T-cell (primary cell): ENCODE measurements around the gene ASIC1. TPM values are rescaled to one million over a fixed set of nuclear protein-coding genes. Genes with fewer than 3 reads are reported as not detected.
"Not testable (repeated sequence)": the region's sequence is repeated elsewhere in the genome, so short reads cannot be mapped to it uniquely, and the experiment has no call there.

ENCODE experiments used
- ATAC-seq, 4 experiments: fragments of 200-7000 bp in 3 of 4; fragments of 150-1000 bp in 1 of 4; cut with Tn5 transposase; replicated peaks in 1 of 4; 1 replicate in 3 of 4; 2 replicates in 1 of 4; pipeline ENCODE4 v1.10.0; 2021; ENCODE audit warnings: moderate library complexity in 3 of 4, mild to moderate bottlenecking in 2 of 4, moderate number of reproducible peaks in 1 of 4
- CTCF ChIA-PET, 2 donors: fragments of 300-600 bp; sonication (Branson Sonifier 250); formaldehyde crosslinking; loops; one replicate each; lab custom pipeline; 2022; ENCODE audit warnings: antibody characterized with exemption in 2 of 2; lab: Charles Lee
- POLR2A ChIA-PET, 2 donors: fragments of 300-600 bp; sonication (Branson Sonifier 250); formaldehyde crosslinking; loops; one replicate each; lab custom pipeline; 2022; ENCODE audit warnings: antibody characterized with exemption in 2 of 2; lab: Charles Lee
- DNase-seq, 35 experiments: peaks; one replicate each; pipeline versions ENCODE4 v3.0.0 to v3.0.0-alpha.2; 2013 to 2023
- H3K27ac ChIP-seq: one replicate; pipeline ENCODE4 v1.5.1; 2013; ENCODE audit warnings: low read length
- H3K27me3 ChIP-seq, 2 experiments: replicated peaks in 1 of 2; 1 replicate in 1 of 2; 2 replicates in 1 of 2; pipeline versions ENCODE4 v1.6.1 to v1.7.0; 2013; ENCODE audit warnings: low read length in 1 of 2, mixed read lengths in 1 of 2; ENCODE audit not compliant: control insufficient read depth in 2 of 2, insufficient read depth in 2 of 2; ENCODE audit errors: extremely low read depth in 1 of 2
- H3K36me3 ChIP-seq, 2 donors: 1 replicate in 1 of 2; 2 replicates in 1 of 2; pipeline versions ENCODE4 v1.6.1 to v1.7.0; 2013; ENCODE audit warnings: low read length in 1 of 2; ENCODE audit not compliant: control insufficient read depth in 2 of 2, insufficient read depth in 1 of 2; ENCODE audit errors: extremely low read depth in 1 of 2
- H3K4me1 ChIP-seq, 2 experiments: 1 replicate in 1 of 2; 2 replicates in 1 of 2; pipeline versions ENCODE4 v1.6.1 to v1.7.0; 2013; ENCODE audit warnings: low read length in 2 of 2, mixed read lengths in 1 of 2; ENCODE audit not compliant: insufficient read depth in 2 of 2, control insufficient read depth in 1 of 2; ENCODE audit errors: extremely low read depth in 1 of 2
- H3K4me3 ChIP-seq, 2 donors: 1 replicate in 1 of 2; 2 replicates in 1 of 2; pipeline versions ENCODE4 v1.5.1 to v1.7.0; 2013; ENCODE audit warnings: mild to moderate bottlenecking in 2 of 2, low read length in 1 of 2, moderate library complexity in 1 of 2; ENCODE audit not compliant: control insufficient read depth in 1 of 2; ENCODE audit errors: extremely low read depth in 1 of 2
- H3K9me3 ChIP-seq: 2 replicates; pipeline ENCODE4 v1.7.0; 2013
- H3K27ac Mint-ChIP-seq, 2 donors: one replicate each; pipeline ENCODE4 v1.8.0; 2020 to 2021; ENCODE audit warnings: mild to moderate bottlenecking in 2 of 2, mixed read lengths in 2 of 2
- H3K27me3 Mint-ChIP-seq, 2 donors: one replicate each; pipeline ENCODE4 v1.8.0; 2021 to 2022; ENCODE audit warnings: mixed read lengths in 2 of 2
- H3K36me3 Mint-ChIP-seq: one replicate; pipeline ENCODE4 v1.8.0; 2021; ENCODE audit warnings: mixed read lengths
- H3K4me1 Mint-ChIP-seq, 3 donors: one replicate each; pipeline ENCODE4 v1.8.0; 2020 to 2022; ENCODE audit warnings: mixed read lengths in 3 of 3, mild to moderate bottlenecking in 1 of 3
- H3K4me3 Mint-ChIP-seq, 3 donors: one replicate each; pipeline ENCODE4 v1.8.0; 2020 to 2022; ENCODE audit warnings: mild to moderate bottlenecking in 3 of 3, mixed read lengths in 3 of 3, moderate library complexity in 3 of 3
- H3K9me3 Mint-ChIP-seq, 3 donors: one replicate each; pipeline ENCODE4 v1.8.0; 2020 to 2022; ENCODE audit warnings: mixed read lengths in 3 of 3
- WGBS: methylation state at CpG from one replicate; pipeline ENCODE4 v1.1.5; 2013; ENCODE audit warnings: missing lambda C conversion rate; ENCODE audit not compliant: insufficient coverage; 5-methylcytosine and 5-hydroxymethylcytosine counted together
- total RNA-seq, 35 experiments: library from RNA in 6 of 35; stranded (reverse) in 6 of 35; fragments of 120-200 nt in 1 of 35; gene quantifications; one replicate each; pipeline versions ENCODE4 v1.2.1 to v1.2.4 and lab custom pipeline; 2013 to 2026

Gene ASIC1
- total RNA-seq, 5 donors from 2014 or later (not counting 1 experiment from before 2014, with no cell fraction given): 1.6 to 9.1 (median 5.1) TPM

- WGBS: 0% methylated on average over 11 of the region's 16 CpGs
- CTCF ChIA-PET: interaction anchor here (0.6 to 1.9 kb wide), 6 partner anchors 31 to 246 kb away, joined by 3 to 7 read pairs (median 5); partner anchors contain the start of gene COX14 (in 1 of the 2)
Measured at GRCh38 chr12:50024805-50025186, 32.6 kb upstream of the ASIC1 start.

GRCh38 chr12:50025187-50026059 lies 32.0 kb upstream of the ASIC1 start, which contains the start of gene RACGAP1:
RACGAP1 (minus strand) TSS chr12:50025494; CDS start chr12:50016715, 8,779 bp downstream.
- peak within 1 kb of the TSS; percentile 96 to 99 (median 98) for H3K4me3 Mint-ChIP-seq
- WGBS: under 1% methylated on average over 44 of the region's 47 CpGs
- Histone ChIP-seq H3K9me3 (no peaks in the 10 kb centered on the region), H3K4me1 (peaks cover 5 to 10% of the 10 kb centered on the region in 2 experiments), H3K36me3 (no peaks in the 10 kb centered on the region), H3K4me3 (peak within 1 kb of the TSS; percentile 65 to 78), H3K27ac (peak within 1 kb of the TSS; percentile 52), H3K27me3 (peaks cover 0 to 4% of the 10 kb centered on the region in 2 experiments)
- CTCF ChIA-PET: interaction anchor here (0.5 to 1.9 kb wide), 10 partner anchors 11 to 246 kb away, joined by 3 to 7 read pairs (median 5); partner anchors contain the start of gene COX14 (in 1 of the 2)
- no peaks in the 10 kb centered on the region for H3K36me3 Mint-ChIP-seq
- POLR2A ChIA-PET: interaction anchor here (0.6 to 0.7 kb wide), 3 partner anchors 89 to 1193 kb away, joined by 3 to 15 read pairs (median 11); partner anchors contain the start of gene POU6F1 (in 1 of the 2)
- peaks cover 0 to 1% of the 10 kb centered on the region in 2 donors for H3K27me3 Mint-ChIP-seq
- H3K9me3 Mint-ChIP-seq: peaks cover 0 to 2% (median 0%) of the 10 kb centered on the region in 3 donors
- peak; percentile 84 to 99 (median 96) for DNase-seq
- H3K4me1 Mint-ChIP-seq: peaks cover 17 to 22% (median 20%) of the 10 kb centered on the region in 3 donors
- peak; percentile 98 to 99 (median 99) for ATAC-seq
- H3K27ac Mint-ChIP-seq: peak within 1 kb of the TSS; percentile 84 to 95

More at GRCh38 chr12:50024805-50025186, 32.6 kb upstream of the ASIC1 start:
- peak overlapping the region in 1 of 2 donors; percentile 95 for H3K27ac Mint-ChIP-seq
- Histone ChIP-seq H3K27ac (peak overlapping the region; percentile 19), H3K36me3 (no peaks in the 10 kb centered on the region), H3K9me3 (no peaks in the 10 kb centered on the region), H3K4me3 (peak overlapping the region; percentile 65 to 78), H3K4me1 (peaks cover 5 to 10% of the 10 kb centered on the region in 2 experiments), H3K27me3 (no peaks in the 10 kb centered on the region)
- ATAC-seq: peak; percentile 9 to 21 (median 11)
- peaks cover 17 to 22% (median 20%) of the 10 kb centered on the region in 3 donors for H3K4me1 Mint-ChIP-seq
- peak in 2 of 35 experiments; percentile 4 to 24 for DNase-seq
- peak overlapping the region; percentile 96 to 99 (median 98) for H3K4me3 Mint-ChIP-seq
- POLR2A ChIA-PET: interaction anchor here in 1 of 2 donors (0.7 kb wide), 1 partner anchor 88 kb away, joined by 3 read pairs; no protein-coding TSS in a partner anchor
- H3K36me3 Mint-ChIP-seq: no peaks in the 10 kb centered on the region
- H3K27me3 Mint-ChIP-seq: no peaks in the 10 kb centered on the region
- H3K9me3 Mint-ChIP-seq: peaks cover 0 to 2% (median 0%) of the 10 kb centered on the region in 3 donors

DNA sequence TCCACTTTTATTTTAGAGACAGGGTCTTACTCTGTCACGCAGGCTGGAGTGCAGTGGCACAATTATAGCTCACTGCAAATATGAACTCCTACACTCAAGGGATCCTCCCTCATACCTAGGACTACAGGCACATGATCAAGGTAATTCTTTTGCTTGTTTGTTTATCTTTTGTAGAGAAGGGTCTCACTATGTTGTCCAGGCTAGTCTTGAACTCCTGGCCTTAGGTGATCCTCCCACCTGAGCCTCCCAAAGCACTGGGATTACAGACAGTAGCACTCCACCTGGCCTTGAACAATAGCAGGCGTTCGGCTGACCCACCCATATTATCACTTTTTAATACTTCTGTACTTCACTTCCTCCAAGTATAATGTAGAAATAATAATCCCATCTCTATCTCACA lies 30.7 kb upstream of the ASIC1 start:
- H3K27me3 Mint-ChIP-seq: peaks cover 4% of the 10 kb centered on the region in 2 donors
- H3K27me3 ChIP-seq: peaks cover 0 to 8% of the 10 kb centered on the region in 2 experiments
- DNase-seq: no peak
- ChIA-PET POLR2A (no interaction called here), CTCF (interaction anchor here in 1 of 2 donors (0.9 to 1.3 kb wide), 2 partner anchors 10 to 12 kb away, joined by 3 to 6 read pairs; no protein-coding TSS in a partner anchor)
- WGBS: no CpG with 5 or more reads among the region's 3 CpGs
- ATAC-seq: no peak
- peaks cover 0 to 2% (median 0%) of the 10 kb centered on the region in 3 donors for H3K9me3 Mint-ChIP-seq
- H3K4me3 ChIP-seq: no peak overlapping the region
- H3K36me3 Mint-ChIP-seq: no peaks in the 10 kb centered on the region
- H3K9me3 ChIP-seq: no peaks in the 10 kb centered on the region
- no peak overlapping the region for H3K27ac ChIP-seq
- peaks cover 17 to 22% (median 20%) of the 10 kb centered on the region in 3 donors for H3K4me1 Mint-ChIP-seq
- H3K4me3 Mint-ChIP-seq: no peak overlapping the region
- peaks cover 5 to 10% of the 10 kb centered on the region in 2 experiments for H3K4me1 ChIP-seq
- no peaks in the 10 kb centered on the region for H3K36me3 ChIP-seq
- H3K27ac Mint-ChIP-seq: no peak overlapping the region

GRCh38 chr12:50030449-50030848 lies 26.9 kb upstream of the ASIC1 start:
- H3K27me3 ChIP-seq: peaks cover 0 to 21% of the 10 kb centered on the region in 2 experiments
- not testable (repeated sequence) for H3K36me3 Mint-ChIP-seq

GRCh38 chr12:50032515-50032853 lies 24.9 kb upstream of the ASIC1 start:
- ATAC-seq (no peak), DNase-seq (no peak)
- ChIA-PET POLR2A (no interaction called here), CTCF (interaction anchor here in 1 of 2 donors (0.6 to 0.7 kb wide), 2 partner anchors 8 to 191 kb away, joined by 3 to 7 read pairs; no protein-coding TSS in a partner anchor)
- no peaks in the 10 kb centered on the region for H3K36me3 Mint-ChIP-seq
- Histone ChIP-seq H3K4me3 (no peak overlapping the region), H3K36me3 (no peaks in the 10 kb centered on the region), H3K9me3 (no peaks in the 10 kb centered on the region), H3K4me1 (peaks cover 0 to 5% of the 10 kb centered on the region in 2 experiments), H3K27ac (no peak overlapping the region), H3K27me3 (peaks cover 0 to 21% of the 10 kb centered on the region in 2 experiments)
- WGBS: 55% methylated on average over 4 of the region's 21 CpGs
- H3K27me3 Mint-ChIP-seq: peaks cover 24 to 28% of the 10 kb centered on the region in 2 donors
- H3K9me3 Mint-ChIP-seq: no peaks in the 10 kb centered on the region
- H3K4me3 Mint-ChIP-seq: no peak overlapping the region
- no peak overlapping the region for H3K27ac Mint-ChIP-seq
- H3K4me1 Mint-ChIP-seq: no peaks in the 10 kb centered on the region

More at GRCh38 chr12:50030449-50030848, 26.9 kb upstream of the ASIC1 start:
- ChIA-PET CTCF (interaction anchor here (0.6 to 0.7 kb wide), 4 partner anchors 17 to 418 kb away, joined by 4 to 6 read pairs (median 4); no protein-coding TSS in a partner anchor), POLR2A (interaction anchor here (0.6 kb wide), 2 partner anchors 8 to 941 kb away, joined by 5 to 9 read pairs; no protein-coding TSS in a partner anchor)
- H3K4me1 ChIP-seq, H3K4me3 Mint-ChIP-seq, H3K9me3 ChIP-seq, H3K36me3 ChIP-seq, ATAC-seq, H3K4me3 ChIP-seq, H3K27ac Mint-ChIP-seq, H3K27ac ChIP-seq, H3K9me3 Mint-ChIP-seq, H3K4me1 Mint-ChIP-seq, DNase-seq: not testable (repeated sequence)
- WGBS: 89% methylated on average over 5 of the region's 9 CpGs
- peaks cover 15 to 26% of the 10 kb centered on the region in 2 donors for H3K27me3 Mint-ChIP-seq
